Fibroblast of skin of left biceps (primary cell): ENCODE results near the gene SF3B3.
"Not testable (repeated sequence)": the region's sequence is repeated elsewhere in the genome, so short reads cannot be mapped to it uniquely, and the experiment has no call there.

ENCODE experiments used
- DNase-seq, 2 experiments: peaks; one replicate each; pipeline ENCODE4 v3.0.0-alpha.2; 2013; ENCODE audit warnings: low read depth in 2 of 2

SF3B3 gene

DNA sequence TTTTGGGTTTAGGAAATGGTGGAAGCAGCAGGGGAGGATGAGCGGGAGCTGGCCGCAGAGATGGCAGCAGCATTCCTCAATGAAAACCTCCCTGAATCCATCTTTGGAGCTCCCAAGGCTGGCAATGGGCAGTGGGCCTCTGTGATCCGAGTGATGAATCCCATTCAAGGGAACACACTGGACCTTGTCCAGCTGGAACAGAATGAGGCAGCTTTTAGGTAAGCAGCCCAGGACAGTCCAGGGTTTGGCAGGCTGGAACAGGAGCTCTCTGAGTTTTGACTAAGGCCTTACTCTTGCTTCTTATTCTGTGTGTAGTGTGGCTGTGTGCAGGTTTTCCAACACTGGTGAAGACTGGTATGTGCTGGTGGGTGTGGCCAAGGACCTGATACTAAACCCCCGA, 41.4 kb downstream of the SF3B3 start:
- DNase-seq: no peak

DNA sequence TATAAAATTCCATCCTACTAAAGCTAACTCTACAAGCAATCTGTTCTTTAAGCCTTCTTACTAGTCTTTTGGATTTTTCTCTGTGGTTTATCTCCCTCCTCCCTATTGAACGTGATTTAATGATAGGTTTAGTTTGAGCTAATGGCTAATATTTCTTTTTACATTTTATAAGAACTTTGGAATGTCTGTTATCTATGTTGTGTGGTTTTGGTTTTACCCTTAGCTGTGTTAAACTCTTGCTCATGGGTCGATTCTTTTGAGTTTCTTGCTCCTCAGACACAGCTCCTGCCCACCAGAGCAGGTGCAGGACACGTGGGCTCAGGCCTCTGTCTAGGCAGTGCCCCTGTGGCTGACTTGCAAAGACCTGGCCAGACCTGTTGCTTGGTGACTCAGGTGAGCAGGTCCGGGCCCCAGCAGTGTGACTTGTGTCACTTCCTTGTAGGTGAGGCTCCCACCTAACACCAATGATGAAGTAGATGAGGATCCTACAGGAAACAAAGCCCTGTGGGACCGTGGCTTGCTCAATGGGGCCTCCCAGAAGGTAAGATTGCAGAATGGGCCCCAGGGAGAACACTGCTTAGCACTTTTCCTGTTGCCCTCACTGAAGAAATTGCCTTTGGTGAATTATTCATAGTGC, 45.1 kb downstream of the SF3B3 start:
- no peak for DNase-seq

DNA sequence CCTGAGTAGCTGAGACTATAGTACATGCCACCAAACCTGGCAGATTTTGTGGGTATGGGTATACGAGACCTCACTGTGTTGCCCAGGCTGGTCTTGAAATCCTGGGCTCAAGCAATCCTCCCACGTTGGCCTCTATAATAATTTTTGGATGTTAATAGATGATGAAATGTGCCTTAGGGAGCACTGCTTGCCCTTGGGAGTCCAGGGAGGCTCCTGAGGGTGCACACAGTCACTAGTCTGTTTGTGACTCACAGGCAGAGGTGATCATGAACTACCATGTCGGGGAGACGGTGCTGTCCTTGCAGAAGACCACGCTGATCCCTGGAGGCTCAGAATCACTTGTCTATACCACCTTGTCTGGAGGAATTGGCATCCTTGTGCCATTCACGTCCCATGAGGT, 46.1 kb downstream of the SF3B3 start:
- no peak for DNase-seq

DNA sequence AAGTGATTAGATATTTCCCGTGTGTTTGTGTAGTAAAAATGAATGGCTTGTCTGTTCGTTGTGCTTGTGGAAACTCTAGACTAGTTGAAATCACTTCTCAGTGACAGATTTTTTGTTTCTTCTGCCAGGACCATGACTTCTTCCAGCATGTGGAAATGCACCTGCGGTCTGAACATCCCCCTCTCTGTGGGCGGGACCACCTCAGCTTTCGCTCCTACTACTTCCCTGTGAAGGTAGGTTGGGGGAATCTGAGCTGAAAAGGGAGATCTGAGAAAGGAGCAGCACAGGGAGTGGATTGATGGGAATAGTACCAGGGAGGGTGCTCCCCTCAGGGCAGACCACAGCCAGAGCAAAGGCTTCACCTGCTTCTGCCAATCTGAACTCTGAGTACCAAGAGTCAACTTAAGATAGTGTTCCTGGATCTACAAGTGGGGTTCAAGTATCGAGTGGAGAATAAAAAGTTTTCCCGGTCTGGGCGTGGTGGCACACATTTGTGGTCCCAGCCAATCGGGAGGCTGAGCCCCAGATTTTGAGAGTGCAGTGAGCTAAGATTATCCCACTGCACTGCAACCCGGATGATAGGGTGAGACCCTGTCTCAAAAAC, 47.5 kb downstream of the SF3B3 start:
- no peak for DNase-seq

DNA sequence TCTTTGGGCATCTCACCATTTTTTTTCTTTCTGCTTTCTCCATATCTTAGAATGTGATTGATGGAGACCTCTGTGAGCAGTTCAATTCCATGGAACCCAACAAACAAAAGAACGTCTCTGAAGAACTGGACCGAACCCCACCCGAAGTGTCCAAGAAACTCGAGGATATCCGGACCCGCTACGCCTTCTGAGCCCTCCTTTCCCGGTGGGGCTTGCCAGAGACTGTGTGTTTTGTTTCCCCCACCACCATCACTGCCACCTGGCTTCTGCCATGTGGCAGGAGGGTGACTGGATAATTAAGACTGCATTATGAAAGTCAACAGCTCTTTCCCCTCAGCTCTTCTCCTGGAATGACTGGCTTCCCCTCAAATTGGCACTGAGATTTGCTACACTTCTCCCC, 48.0 kb downstream of the SF3B3 start:
- DNase-seq: no peak

DNA sequence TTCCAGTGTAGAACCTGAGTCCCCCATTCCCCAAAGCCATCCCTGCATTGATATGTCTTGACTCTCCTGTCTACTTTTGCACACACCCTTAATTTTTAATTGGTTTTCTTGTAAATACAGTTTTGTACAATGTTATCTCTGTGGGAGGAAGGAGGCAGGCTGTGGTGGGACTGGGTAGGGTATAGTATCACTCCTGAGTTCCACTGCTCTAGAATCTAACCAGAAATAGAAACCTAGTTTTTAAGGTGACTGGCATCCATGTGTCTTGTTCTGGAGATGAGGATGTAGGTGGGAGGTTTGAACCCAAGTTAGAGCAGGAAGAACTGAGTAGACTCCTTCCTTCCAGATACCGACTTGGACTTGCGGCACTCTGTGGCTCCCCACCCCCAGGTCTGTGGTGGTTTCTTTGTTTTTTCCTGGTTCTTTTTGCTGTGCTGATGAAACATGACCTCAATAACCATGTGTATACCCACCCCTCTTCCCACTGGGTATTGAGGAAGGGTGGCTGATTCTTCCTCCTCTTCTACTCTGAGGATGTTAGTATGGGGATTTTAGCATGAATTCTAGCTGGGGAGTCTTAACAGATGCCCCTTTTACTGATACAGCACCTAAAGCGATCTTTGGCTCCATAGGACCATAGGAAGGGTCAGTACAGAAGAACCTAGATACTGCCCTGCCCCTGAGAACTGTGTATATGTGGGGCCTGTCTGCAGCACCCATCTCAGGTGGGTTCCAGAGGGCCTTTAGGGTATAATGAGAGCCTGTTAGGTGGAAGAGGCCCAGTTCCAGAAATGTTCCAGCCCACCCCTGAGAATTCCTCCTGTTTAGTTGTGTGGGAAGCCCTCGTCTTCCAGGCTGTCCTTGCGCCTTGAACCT, 48.7 kb downstream of the SF3B3 start:
- DNase-seq: no peak

DNA sequence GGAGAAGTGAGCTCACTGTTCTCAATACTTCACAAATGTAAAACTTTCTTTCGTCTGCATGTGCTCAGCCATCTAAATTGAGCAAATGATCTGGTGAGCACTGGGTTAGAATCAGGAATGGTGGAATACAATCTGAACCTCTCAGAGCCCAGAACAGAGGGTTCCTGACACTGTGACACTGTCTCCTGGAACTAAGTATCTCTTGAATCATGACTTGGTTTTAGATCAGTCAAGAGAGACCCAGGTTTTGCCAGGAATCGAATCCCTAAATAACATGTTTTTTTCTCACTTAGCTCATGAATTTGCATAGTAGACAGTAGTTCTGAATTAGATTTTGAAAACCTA, 49.3 kb downstream of the SF3B3 start:
- DNase-seq: no peak

DNA sequence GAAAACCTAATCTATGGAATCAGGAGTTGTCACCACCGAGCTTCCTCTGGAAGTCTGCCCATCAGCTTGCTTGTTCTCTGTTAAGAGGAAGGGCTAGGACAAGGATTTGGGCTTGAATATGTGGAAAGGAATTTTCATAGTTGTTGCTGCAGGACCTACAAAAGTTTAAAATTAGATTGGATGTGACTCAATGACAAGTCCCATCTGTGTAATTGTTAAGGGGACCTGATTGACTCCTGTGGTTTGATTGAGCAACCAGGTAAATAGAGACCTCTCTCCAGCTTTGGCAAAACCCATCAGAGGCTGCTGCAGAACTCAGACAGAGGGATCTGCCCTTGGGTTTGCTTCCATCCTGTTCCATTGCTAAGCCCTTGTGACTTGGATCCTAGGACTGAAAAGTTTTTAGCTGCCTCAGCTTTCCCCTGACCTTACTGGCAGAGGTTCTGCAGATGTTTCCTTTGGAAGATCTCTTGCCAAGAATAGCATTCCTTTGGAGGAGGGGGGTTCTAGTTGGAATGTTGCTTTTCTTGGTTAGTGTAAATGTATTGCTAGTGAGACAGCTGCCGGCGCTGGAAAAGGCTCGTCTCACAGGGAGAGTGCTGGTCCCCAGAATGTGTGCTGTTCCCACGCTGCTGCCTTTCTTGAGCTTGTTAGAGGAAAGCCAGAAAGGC, 50.0 kb downstream of the SF3B3 start:
- peak; percentile 86 to 87 for DNase-seq

DNA sequence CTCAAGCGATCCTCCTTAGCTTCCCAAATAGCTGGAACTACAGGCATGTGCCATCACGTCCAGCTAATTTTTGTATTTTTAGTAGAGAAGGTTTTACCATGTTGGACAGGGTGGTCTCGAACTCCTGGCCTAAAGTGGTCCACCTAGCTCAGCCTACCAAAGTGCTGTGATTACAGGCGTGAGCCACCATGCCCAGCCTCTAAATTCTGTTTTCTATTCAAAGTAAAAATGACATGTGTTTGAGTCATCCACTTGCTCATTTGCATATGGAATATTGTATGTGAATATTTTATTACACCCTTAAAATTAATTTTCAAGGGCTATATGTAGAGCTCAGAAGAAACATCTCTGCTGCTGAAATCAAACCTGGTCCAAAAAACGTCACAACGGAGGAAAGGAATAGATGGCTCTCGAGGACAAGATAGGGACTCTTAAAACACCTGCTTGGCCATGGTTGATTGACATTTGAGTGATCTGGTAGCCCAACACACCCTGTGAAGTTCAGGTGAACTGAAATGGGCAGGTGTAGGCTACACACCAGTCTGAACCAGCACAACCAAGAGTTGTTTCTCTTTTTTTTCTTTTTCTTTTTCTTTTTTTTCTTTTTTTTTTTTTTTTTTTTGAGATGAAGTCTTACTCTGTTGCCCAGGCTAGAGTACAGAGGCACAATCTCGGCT, 51.1 kb downstream of the SF3B3 start:
- DNase-seq: no peak

DNA sequence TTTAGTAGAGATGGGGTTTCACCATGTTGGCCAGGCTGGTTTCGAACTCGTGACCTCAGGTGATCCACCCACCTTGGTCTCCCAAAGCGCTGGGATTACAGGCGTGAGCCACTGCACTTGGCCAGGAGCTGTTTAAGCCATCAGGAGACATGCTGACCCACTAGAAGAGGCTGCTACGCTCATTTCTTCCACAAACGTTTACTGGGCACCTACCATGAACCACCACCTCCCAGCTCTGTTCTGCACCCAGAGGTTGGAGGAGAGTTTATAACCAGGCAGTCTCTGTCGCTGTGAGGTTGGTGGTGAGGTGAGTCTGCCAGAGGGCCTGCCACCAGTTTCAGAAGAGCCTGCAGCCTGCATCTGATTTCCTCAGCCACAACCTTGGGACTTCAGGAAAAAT, 51.8 kb downstream of the SF3B3 start:
- DNase-seq: no peak

DNA sequence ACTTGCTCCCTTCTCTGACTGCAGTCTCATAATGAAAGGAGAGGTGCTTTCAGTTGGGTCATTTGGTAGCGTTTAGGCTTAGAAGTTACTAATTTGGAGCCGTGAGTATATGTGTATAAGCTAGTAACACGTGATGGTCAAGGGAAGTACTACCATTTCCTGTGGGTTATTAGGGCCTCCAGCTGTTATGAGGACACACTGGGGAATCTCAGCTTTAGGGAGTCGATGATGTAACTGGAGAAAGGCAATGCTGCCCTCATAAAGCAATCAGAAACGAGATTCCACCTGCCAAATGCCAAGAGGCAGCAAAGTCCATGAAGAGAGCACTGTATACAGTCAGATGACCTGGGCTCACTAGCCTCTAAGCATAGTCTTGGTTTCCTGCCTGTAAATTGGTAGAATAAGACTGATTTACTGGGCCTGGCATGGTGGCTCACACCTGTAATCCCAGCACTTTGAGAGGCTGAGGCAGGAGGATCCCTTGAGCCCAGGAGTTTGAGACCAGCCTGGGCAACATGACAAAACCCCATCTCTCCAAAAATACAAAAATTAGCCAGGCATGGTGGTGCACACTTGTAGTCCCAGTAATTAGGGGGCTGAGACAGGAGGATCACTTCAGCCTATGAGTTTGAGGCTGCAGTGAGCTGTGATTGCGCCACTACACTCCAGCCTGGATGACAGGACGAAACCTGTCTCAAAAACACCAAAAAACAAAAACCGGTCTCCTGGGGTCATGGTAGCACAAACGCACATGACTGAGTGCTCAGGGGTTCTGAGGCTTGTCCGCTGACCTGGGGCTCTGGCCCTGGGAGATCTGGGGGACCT, 53.0 kb downstream of the SF3B3 start:
- DNase-seq: peak in 1 of 2 experiments; percentile 5

DNA sequence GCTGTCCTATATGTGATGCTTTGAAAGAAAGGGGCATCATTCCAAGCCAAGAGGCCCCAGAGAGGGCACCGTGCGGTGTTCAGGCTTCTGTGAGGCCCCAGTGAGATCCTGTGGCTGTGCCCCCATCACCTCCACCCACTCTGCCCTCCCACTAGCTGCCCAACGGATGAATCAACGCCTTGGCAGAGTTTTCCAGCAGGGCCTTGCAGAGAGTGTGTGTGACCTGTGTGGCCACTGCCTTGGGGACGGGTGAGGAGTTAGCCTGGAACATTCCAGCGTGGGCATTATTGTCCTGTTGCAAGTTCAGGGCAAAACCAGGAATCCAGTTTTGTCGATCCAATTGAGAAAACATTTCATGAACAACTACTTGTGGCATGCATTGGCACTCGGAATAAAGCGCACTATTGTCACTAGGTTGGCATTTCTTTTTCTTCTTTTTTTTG, 53.7 kb downstream of the SF3B3 start:
- DNase-seq: no peak

DNA sequence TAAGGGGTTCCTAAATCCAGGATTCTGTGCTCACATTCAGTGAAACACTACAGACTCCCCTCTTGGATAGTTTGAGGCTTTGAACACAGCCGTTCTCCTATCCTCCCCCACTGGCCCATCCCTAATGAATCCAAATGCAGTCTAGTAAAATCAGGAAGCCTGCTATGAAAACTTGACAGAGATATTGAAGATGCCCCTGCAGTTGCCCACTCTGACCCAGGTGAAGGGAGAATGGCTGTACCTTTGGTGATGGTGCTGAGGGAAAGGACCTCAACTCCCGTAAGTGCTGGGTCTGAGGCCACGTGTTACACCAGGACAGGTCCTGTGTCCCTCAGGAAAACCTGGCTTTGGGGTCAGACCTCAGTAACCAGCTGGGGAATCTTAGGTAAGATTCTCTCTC, 54.4 kb downstream of the SF3B3 start:
- no peak for DNase-seq

DNA sequence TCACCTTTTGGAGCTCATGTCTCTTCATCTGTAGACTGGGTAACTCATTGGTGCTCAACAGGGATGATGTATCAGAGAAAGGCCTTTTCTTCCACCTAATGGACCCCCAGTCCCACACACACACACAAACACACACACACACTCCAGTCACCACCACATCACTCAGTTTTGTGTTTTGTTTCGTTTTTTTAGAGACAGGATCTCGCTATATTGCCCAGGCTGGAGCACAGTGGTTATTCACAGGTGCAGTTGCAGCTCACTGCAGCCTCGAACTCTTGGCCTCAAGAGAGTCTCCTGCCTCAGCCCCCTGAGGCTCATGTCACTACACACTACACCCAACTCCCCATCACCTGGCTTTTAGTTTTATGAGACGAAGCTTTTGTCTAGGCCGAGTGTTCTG, 55.6 kb downstream of the SF3B3 start:
- DNase-seq: no peak

DNA sequence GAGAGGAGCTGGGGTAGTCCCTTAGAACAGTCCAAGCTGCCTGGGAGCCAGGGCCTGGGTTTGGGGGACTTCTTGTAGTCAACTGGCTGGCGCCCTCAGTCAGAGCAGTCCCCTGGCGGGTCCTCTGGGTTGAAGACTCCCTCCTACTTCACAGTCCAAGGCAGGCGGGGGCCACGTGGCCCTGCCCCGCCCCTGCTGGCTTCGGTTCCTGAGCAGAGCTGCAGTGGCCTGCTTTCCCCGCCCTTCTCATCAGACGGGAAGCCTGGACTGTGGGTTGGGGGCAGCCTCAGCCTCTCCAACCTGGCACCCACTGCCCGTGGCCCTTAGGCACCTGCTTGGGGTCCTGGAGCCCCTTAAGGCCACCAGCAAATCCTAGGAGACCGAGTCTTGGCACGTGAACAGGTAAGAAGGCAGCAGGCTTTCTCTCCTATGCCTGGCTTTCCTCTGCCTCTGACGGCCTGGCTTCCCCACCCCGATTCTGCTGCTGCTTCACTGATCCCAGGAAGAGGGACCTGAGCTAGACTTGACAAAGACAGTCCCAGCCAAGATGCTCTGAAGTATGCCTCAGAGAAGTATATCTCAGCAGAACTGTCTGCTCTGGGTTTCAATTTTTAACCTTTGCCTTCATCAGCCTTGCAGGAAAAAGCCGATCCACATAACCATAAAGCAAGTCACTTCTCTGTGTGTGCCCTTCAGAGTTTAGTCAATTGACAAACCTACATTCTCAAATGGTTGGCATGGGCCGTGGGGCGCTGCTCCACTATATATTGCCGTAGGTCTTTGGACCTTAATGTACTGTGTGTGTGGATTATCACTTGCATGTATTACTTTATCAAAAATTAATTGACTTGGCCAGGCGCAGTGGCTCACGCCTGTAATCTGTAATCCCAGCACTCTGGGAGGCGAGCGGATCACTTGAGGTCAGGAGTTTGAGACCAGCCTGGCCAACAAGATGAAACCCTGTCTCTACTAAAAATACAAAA, 56.3 kb downstream of the SF3B3 start:
- no peak for DNase-seq

DNA sequence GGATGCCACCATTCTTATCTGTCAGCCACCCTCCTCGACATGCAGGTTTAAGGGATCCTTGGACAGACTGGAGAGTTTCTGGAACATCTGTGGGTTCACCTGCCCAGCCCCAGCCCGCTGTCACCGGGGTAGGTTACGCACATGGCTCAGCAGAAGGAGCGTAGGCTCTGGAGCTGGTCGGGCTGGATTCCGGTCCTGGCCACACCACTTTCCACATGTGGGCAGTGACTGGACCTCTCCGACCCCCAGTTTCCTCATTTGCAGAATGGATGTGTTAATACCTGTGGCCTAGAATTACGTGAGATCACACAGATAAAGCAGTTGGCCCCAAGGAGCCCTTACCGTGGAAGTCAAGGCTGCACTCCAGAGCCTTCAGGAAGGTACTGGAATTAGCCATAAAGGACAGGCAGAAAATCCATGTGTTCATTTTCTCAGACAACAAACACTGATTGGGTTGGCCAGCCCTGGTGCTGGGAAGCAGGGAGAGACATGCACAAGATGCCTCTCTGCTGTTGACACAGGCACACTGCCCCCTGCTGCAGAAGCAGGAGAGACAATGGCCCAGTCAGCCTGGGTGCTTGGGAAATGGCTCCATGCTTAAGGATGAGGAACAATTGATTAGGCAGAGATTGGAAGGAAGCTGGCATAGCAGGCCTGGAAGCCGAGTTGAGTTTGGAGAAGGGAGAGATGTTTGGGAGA, 58.8 kb downstream of the SF3B3 start:
- DNase-seq: no peak

DNA sequence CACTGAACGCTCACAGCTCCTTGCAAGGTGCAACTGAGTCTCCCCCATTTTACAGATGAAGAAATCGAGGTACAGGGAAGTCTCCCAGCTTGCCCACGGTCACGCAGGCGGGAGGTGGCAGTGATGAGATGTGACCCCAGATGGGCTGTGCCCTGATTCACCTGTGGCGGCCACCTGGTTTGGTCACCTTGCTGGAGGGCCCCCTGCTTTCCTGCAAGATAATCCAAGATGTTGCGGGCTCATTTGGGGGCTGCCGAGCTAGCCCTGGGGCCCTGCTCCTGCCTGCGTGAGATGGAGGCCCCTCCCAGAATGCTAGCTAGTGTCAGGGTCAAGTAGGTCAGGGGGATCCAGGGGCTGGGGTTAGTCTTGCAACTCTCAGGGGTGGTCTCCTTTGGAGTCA, 63.1 kb downstream of the SF3B3 start:
- no peak for DNase-seq

DNA sequence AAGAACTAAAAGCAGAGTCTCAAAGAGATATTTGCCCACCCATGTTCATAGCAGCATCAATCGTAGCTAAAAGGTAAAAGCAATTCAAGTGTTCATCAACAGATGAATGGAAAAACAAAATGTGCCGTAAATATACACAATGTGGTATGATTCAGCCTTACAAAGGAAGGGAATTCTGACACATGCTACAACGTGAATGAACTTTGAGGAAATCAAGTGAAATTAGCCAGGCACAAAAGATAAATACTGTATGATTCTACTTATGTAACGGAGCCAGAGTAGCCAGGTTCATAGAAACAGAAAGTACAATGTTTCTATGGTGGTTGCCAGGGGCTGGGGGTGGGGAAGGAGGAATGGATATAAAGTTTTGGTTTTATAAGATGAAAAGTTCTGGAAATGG, 64.9 kb downstream of the SF3B3 start:
- no peak for DNase-seq

DNA sequence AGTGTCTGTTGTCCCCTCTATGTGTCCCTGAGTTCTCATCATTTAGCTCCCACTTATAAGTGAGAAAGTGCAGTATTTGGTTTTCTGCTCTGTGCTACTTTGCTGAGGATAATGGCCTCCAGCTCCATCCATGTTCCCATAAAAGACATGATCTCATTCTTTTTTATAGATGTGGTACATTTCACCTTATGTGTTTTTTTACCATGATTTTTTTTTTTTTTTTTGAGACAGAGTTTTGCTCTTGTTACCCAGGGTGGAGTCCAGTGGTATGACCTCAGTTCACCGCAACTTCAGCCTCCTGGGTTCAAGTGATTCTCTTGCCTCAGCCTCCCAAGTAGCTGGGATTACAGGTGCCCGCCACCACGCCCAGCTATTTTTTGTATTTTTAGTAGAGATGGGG, 65.8 kb downstream of the SF3B3 start:
- DNase-seq: not testable (repeated sequence)
